Measurements from ENCODE around the gene PDE1C.

DNA sequence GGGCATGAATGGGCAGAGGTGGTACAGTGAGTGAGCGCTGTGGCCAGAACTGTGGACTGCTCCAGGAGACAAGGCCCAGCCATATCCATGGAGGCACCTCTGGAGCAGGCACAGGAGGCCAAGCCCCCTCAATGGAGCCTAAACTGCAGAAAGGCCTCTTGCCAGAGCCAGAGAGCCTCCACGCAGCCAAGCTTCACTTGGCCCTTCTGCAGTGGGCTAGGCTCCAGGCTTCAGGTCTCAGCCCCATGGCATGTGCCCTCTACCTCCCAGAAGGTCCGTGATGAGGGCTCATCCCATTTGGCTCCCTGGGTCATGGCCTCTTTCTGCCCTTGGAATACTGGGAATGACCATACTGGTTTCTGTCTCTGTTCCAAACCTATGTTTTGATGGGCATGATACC, 8.9 kb downstream of the PDE1C start:
- TF ChIP-seq CTCF (IDR thresholded peaks at IDR 0.05), result no peak
- TF ChIP-seq EP300 (IDR thresholded peaks at IDR 0.05), result no peak

Measured in ovary (tissue), 3 donors.